AG09309 (cell line): ENCODE data around the gene MRPL49.

ENCODE experiments used
- DNase-seq: peaks from one replicate; pipeline ENCODE4 v3.0.0-alpha.2; 2010; ENCODE audit warnings: low read depth
- H3K4me3 ChIP-seq: 2 replicates; pipeline ENCODE4 v1.5.1; 2011; ENCODE audit warnings: mild to moderate bottlenecking, low read depth, low read length, moderate library complexity; ENCODE audit not compliant: control insufficient read depth
- TF ChIP-seq, protein P1 (sequence below): IDR thresholded peaks from 2 replicates; pipeline ENCODE4 v1.5.1; 2011; ENCODE audit warnings: mild to moderate bottlenecking, low read depth, low read length, inconsistent platforms; ENCODE audit not compliant: insufficient read depth, control insufficient read depth; ENCODE audit errors: missing control alignments

Gene MRPL49

DNA sequence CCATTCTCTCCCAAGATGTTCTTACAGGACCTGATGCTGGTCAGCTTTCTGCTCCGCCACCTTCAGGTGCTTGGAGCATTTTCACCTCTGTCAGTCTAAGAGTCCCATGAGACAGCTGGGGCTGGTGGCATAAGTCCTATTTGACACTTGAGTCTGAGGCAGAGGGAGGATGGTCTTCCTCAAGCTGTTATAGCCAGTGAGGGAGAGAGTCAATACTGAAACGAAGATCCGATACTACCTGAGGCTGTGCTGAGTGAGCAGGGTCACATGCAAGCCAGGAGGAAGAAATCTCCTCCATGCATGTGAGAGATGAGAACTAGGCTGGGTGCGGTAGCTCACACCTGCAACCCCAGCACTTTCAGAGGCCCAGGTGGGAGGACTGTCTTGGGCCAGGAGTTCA lies 32.5 kb upstream of the MRPL49 start:
- no peak for DNase-seq
- TF ChIP-seq, protein P1, sequence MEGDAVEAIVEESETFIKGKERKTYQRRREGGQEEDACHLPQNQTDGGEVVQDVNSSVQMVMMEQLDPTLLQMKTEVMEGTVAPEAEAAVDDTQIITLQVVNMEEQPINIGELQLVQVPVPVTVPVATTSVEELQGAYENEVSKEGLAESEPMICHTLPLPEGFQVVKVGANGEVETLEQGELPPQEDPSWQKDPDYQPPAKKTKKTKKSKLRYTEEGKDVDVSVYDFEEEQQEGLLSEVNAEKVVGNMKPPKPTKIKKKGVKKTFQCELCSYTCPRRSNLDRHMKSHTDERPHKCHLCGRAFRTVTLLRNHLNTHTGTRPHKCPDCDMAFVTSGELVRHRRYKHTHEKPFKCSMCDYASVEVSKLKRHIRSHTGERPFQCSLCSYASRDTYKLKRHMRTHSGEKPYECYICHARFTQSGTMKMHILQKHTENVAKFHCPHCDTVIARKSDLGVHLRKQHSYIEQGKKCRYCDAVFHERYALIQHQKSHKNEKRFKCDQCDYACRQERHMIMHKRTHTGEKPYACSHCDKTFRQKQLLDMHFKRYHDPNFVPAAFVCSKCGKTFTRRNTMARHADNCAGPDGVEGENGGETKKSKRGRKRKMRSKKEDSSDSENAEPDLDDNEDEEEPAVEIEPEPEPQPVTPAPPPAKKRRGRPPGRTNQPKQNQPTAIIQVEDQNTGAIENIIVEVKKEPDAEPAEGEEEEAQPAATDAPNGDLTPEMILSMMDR: no peak
- no peak overlapping the region for H3K4me3 ChIP-seq

DNA sequence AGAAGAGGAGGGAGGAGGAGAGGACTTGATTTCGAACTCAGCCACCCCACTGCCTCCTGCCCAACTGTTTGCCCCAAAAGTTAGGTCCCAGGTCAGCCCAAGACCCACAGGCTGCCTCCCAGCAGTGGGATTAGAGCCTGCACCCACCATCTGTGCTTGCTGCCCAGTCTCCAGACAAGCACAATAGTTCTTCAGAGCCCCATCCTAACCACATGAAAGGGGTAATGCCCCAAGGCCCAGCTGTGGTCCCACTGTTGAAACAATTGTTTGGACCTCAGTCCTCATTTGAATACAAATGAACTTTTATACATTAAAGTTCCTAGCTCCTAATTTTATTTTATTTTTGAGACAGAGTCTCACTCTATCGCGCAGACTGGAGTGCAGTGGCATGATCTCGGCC lies 31.5 kb upstream of the MRPL49 start:
- no peak overlapping the region for H3K4me3 ChIP-seq
- TF ChIP-seq, protein P1: no peak
- no peak for DNase-seq

DNA sequence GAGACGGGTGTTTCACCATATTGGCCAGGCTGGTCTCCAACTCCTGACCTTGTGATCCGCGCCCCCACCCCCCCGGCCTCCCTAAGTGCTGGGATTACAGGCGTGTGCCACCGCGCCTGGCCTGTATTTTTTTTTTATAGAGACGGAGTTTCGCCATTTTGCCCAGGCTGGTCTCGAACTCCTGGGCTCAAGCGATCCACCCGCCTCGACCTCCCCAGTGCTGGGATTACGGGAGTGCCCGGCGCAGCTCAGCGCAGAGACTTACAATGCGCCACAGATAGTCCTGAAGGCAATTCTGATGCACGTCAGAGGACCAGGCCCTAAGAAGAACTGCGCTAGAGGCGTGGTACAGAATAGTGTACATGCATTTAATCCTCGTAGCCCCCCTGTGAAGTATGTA lies 26.7 kb upstream of the MRPL49 start:
- DNase-seq: no peak
- TF ChIP-seq, protein P1: no peak
- peak overlapping the region; percentile 77 for H3K4me3 ChIP-seq

DNA sequence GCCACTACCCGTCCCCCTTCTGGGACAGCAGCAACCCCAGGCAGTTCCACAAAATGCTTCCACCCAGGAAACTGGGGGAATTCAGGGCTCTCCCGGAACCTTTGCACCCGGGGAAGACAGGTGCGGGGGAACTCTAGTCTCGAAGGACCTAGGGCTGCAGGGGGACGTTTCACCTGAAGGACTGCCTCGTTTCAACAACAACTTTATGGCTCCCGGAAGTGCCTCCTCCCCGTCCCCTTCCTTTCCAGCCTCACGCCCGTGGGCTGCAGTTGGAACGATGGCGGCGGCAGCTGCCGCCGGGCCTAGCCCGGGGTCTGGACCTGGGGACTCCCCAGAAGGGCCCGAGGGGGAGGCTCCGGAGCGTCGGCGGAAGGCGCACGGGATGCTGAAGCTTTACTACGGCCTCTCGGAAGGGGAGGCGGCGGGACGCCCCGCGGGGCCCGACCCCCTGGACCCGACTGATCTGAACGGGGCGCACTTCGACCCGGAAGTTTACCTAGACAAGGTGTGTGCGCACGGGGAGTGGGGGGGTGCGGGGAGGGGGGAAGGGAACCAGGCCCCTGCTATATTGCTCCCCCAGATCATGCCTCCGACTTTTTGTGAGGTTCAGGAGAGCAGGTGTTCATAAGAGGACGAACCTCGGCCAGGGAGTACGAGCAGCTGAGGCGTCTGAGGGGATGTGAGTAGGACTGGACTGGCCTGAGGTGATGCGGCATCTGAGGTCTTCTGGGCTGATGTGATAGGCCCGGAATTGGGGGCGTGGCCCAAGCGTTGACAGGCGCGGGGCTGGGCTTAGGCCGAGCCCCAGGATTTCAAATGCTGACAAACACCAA lies 25.9 kb upstream of the MRPL49 start, which contains the start of gene VPS51:
TSS of gene VPS51 (plus strand) at position 241 of the 833 bp plus-strand sequence. CDS start at position 278, 37 bp downstream.
- DNase-seq: peak; percentile 73
- peak within 1 kb of the TSS; percentile 77 for H3K4me3 ChIP-seq
- TF ChIP-seq, protein P1: no peak

DNA sequence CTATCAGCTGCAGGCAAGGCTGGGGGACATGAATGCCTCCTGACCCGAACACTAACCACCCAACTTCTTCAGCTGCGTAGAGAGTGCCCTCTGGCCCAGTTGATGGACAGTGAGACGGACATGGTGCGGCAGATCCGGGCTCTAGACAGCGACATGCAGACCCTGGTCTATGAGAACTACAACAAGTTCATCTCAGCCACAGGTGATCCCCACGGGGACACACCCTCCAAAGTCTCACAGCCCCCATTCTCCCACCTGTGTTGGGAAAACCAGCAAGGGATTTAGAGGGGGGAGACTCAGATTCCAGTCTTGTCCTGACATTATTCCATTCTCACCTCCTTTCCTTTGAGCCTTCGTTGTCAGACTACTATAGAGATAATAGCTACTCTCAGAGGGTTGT lies 25.2 kb upstream of the MRPL49 start:
- H3K4me3 ChIP-seq: peak overlapping the region; percentile 77
- no peak for DNase-seq
- TF ChIP-seq, protein P1: no peak

DNA sequence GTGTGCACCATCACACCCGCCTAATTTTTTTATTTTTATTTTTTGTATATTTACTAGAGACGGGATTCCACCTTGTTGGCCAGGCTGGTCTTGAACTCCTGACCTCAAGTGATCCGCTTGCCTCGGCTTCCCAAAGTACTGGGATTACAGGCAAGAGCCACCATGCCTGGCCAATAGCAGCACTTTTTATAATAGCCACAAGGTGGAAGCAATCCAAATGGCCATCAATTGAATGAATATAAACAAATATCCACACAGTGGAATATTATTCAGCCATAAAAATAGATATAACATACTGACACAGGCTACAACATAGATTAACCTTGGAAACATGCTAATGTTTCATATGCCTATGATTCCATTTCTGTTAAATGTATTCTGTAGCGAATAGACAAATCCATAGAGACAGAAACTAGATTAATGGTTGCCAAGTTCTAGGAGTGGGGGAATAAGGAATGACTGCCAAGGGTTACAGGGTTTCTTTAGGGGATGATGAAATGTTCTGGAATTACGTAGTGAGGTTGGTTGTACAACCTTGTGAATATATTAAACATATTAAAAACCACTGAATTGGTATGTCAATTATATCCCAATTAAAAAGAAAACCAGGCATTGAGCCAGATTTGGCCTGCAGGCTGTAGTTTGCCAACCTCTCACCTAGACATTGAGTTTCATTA lies 21.3 kb upstream of the MRPL49 start:
- TF ChIP-seq, protein P1: no peak
- no peak for DNase-seq
- H3K4me3 ChIP-seq: no peak overlapping the region
